H1 (cell line): ENCODE data around the gene CCDC71L. TPM values are rescaled to one million over a fixed set of nuclear protein-coding genes. Genes with fewer than 3 reads are reported as not detected.

Source experiments
- EP300 ChIP-seq, 2 experiments: IDR thresholded peaks; 1 replicate in 1 of 2; 2 replicates in 1 of 2; pipeline ENCODE4 v1.6.1; 2011 to 2012; ENCODE audit warnings: low read depth in 2 of 2, low read length in 2 of 2, mild to moderate bottlenecking in 2 of 2, borderline replicate concordance in 1 of 2, inconsistent platforms in 1 of 2, moderate library complexity in 1 of 2
- JUN ChIP-seq: IDR thresholded peaks from 2 replicates; pipeline ENCODE4 v1.6.1; 2011; ENCODE audit warnings: low read depth, mild to moderate bottlenecking, improper control_type of control experiment, low read length
- KDM1A ChIP-seq: fragments of 200-600, 300-600 bp; sonication (generic); IDR thresholded peaks from 2 replicates; pipeline ENCODE4 v1.7.1; 2016; ENCODE audit warnings: mild to moderate bottlenecking, low read length, borderline replicate concordance
- MAX ChIP-seq: IDR thresholded peaks from 2 replicates; pipeline ENCODE4 v1.6.1; 2012; ENCODE audit warnings: inconsistent platforms
- RAD21 ChIP-seq, 2 experiments: IDR thresholded peaks in 1 of 2; conservative IDR thresholded peaks in 1 of 2; 2 replicates each; pipeline ENCODE4 v1.6.1; 2011; ENCODE audit warnings: low read depth in 2 of 2, low read length in 2 of 2, improper control_type of control experiment in 1 of 2, inconsistent platforms in 1 of 2, mild to moderate bottlenecking in 1 of 2, moderate library complexity in 1 of 2
- RXRA ChIP-seq: IDR thresholded peaks from 2 replicates; pipeline ENCODE4 v1.6.1; 2011; ENCODE audit warnings: low read depth, mild to moderate bottlenecking, low read length, moderate library complexity; ENCODE audit not compliant: insufficient read depth
- SIN3A ChIP-seq, 2 experiments: IDR thresholded peaks in 1 of 2; conservative IDR thresholded peaks in 1 of 2; 2 replicates each; pipeline ENCODE4 v1.6.1; 2011 to 2012; ENCODE audit warnings: low read length in 2 of 2, improper control_type of control experiment in 1 of 2, low read depth in 1 of 2, mild to moderate bottlenecking in 1 of 2
- YY1 ChIP-seq: IDR thresholded peaks from 2 replicates; pipeline ENCODE4 v1.6.1; 2011; ENCODE audit warnings: low read depth, mild to moderate bottlenecking, low read length
- polyA plus RNA-seq, 7 experiments: library from polyadenylated mRNA; depleted of rRNA in 3 of 7; stranded (reverse) in 5 of 7; unstranded in 2 of 7; fragments of >200 nt in 5 of 7; fragments of 200-250 nt in 2 of 7; gene quantifications; 1 replicate in 5 of 7; 2 replicates in 1 of 7; 4 replicates in 1 of 7; pipeline versions ENCODE4 v1.2.1 to v1.2.3, GENCODE V29; 2011 to 2013; ENCODE audit warnings: missing spikeins in 2 of 7, mixed read lengths in 2 of 7
- total RNA-seq: library from RNA; stranded (reverse); fragmentation: NEBNext Ultra II Directional; extraction: Animal tissue kit (Norgen Biotek cat#: 25700); gene quantifications from 2 replicates; pipeline ENCODE4 v1.2.1, GENCODE V29; 2021

CCDC71L gene
- total and polyA plus RNA-seq, 2 of the 8 experiments (the other 6 are each of a cell fraction or from before 2014, with no cell fraction given): 12.5 to 16.7 TPM

GRCh38 chr7:106652092-106652491, 8.9 kb downstream of the CCDC71L start (continued):
- TF ChIP-seq RXRA (no peak), KDM1A (no peak), MAX (no peak), EP300 (IDR thresholded peaks at IDR 0.05; ENCODE audit: borderline replicate concordance in 1 of 2, low read depth in 2 of 2, low read length in 2 of 2) (no peak), JUN (no peak), YY1 (no peak), RAD21 (IDR thresholded peaks at IDR 0.05 in 1 of 2, conservative IDR thresholded peaks at IDR 0.05 in 1 of 2; ENCODE audit: low read depth in 2 of 2, low read length in 2 of 2) (no peak), SIN3A (conservative IDR thresholded peaks at IDR 0.05 in 1 of 2, IDR thresholded peaks at IDR 0.05 in 1 of 2; ENCODE audit: low read depth in 1 of 2, low read length in 2 of 2) (no peak)
